ENCODE results near the gene DNAAF1. TPM values are rescaled to one million over a fixed set of nuclear protein-coding genes. Genes with fewer than 3 reads are reported as not detected.

DNAAF1 gene
- total and polyA plus RNA-seq, 2 donors (not counting 3 experiments of a cell fraction or from before 2014, with no cell fraction given): 0.01 TPM; not detected in 1

DNA sequence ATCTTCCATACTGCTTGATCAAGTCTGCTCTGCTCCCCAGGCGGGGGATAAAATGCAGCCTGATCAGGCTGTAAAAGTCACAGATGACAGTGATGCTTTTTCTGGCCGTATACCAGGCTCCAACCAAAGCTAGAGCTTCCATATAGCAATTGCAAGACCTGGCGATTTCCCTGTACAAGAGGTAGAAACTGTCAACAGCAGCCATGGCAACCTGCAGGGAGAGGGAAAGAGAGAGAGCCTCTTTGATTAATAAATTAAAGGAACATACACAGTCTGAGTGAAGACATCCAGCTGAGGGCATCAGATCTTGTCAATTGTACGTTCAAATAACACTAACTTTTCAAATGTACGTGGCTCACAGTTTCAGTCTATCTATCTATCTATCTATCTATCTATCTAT lies 14.0 kb upstream of the DNAAF1 start:
- Histone ChIP-seq H3K4me3 (replicated peaks in 1 of 3; ENCODE audit: insufficient read depth in 1 of 3, low read depth in 1 of 3, low read length in 3 of 3) (no peak overlapping the region), H3K4me1 (ENCODE audit: control insufficient read depth, extremely low read depth, insufficient read depth, low read length) (no peaks in the 10 kb centered on the region), H3K4me2 (ENCODE audit: insufficient read depth, low read length) (no peak overlapping the region), H3K9me3 (replicated peaks; ENCODE audit: control insufficient read depth, insufficient read depth, low read length) (no peaks in the 10 kb centered on the region), H3K9me1 (replicated peaks; ENCODE audit: control insufficient read depth, extremely low read depth, insufficient read depth, low read length) (no peaks in the 10 kb centered on the region), H3K9ac (replicated peaks; ENCODE audit: extremely low read depth, insufficient read depth, low read length) (no peak overlapping the region), H3K79me2 (ENCODE audit: control insufficient read depth, insufficient read depth, low read length) (no peaks in the 10 kb centered on the region), H4K20me1 (replicated peaks; ENCODE audit: control insufficient read depth, extremely low read depth, insufficient read depth, low read length) (no peaks in the 10 kb centered on the region), H2AFZ (ENCODE audit: low read depth, low read length) (no peak overlapping the region), H3K27ac (ENCODE audit: insufficient read depth, low read depth, low read length) (no peak overlapping the region), H3K27me3 (ENCODE audit: control insufficient read depth in 2 of 2, insufficient read depth in 2 of 2, low read length in 2 of 2) (no peaks in the 10 kb centered on the region), H3K36me3 (ENCODE audit: control insufficient read depth in 2 of 2, extremely low read depth in 1 of 2, insufficient read depth in 2 of 2, low read length in 2 of 2) (peaks cover 0 to 12% of the 10 kb centered on the region in 2 experiments)
- POLR2A ChIA-PET: no interaction called here
- dilution Hi-C loops (cut with MboI; ENCODE audit: extremely low pct_ligation_motif_present, low sequenced_read_pairs) (no loop called here), intact Hi-C loops (cut with micrococcal nuclease) (no loop called here)
- CTCF ChIA-PET: no interaction called here
- DNase-seq (ENCODE audit: low read depth, low spot score) (no peak), FAIRE-seq (no peak)
- BruUV-seq (replicated peaks): no TSS peak
- no peak for TF ChIP-seq FOS (IDR thresholded peaks at IDR 0.05; ENCODE audit: borderline replicate concordance, insufficient read depth, low read length)
- no peak for TF ChIP-seq MAX (IDR thresholded peaks at IDR 0.05; ENCODE audit: insufficient read depth, insufficient read length)
- TF ChIP-seq EZH2 (IDR thresholded peaks at IDR 0.05; ENCODE audit: borderline replicate concordance, low read depth, low read length, severe bottlenecking): no peak
- TF ChIP-seq GATA2 (IDR thresholded peaks at IDR 0.05; ENCODE audit: insufficient read depth, insufficient read length, low read depth, low read length): no peak
- no peak for TF ChIP-seq JUN (IDR thresholded peaks at IDR 0.05; ENCODE audit: borderline replicate concordance, insufficient read depth, insufficient read length, low read depth)
- no peak for TF ChIP-seq CTCF (IDR thresholded peaks at IDR 0.05; ENCODE audit: extremely low read depth in 1 of 2, insufficient read depth in 1 of 2, low read depth in 1 of 2, low read length in 2 of 2)
- TF ChIP-seq POLR2AphosphoS5 (IDR thresholded peaks at IDR 0.05; ENCODE audit: insufficient read depth, low read depth, low read length): no peak
- no peak for TF ChIP-seq MYC (IDR thresholded peaks at IDR 0.05; ENCODE audit: low read depth, low read length)
- no peak for TF ChIP-seq POLR2A (IDR thresholded peaks at IDR 0.05; ENCODE audit: low read depth, low read length)
